MG63 (cell line): ENCODE data around the gene CORO1C. TPM values are rescaled to one million over a fixed set of nuclear protein-coding genes. Genes with fewer than 3 reads are reported as not detected.

Source experiments
- DNase-seq: peaks from one replicate; pipeline ENCODE4 v3.0.0-alpha.2; 2020
- H3K27me3 ChIP-seq: fragments of 250-450 bp; sonication (Bioruptor Pico); 2 replicates; pipeline ENCODE4 v1.5.1; 2020; ENCODE audit warnings: mild to moderate bottlenecking, moderate library complexity
- H3K36me3 ChIP-seq: fragments of 250-450 bp; sonication (Bioruptor Pico); 2 replicates; pipeline ENCODE4 v1.5.1; 2020; ENCODE audit warnings: mild to moderate bottlenecking, moderate library complexity
- H3K4me3 ChIP-seq: fragments of 250-450 bp; sonication (Bioruptor Pico); 2 replicates; pipeline ENCODE4 v1.5.1; 2020; ENCODE audit warnings: mild to moderate bottlenecking, moderate library complexity
- H3K9me3 ChIP-seq: fragments of 250-450 bp; sonication (Bioruptor Pico); 2 replicates; pipeline ENCODE4 v1.5.1; 2020; ENCODE audit warnings: mild to moderate bottlenecking, moderate library complexity
- total RNA-seq: library from RNA; depleted of rRNA; stranded (reverse); fragments of >200 nt; shearing (Covaris generic); gene quantifications from 2 replicates; pipeline ENCODE4 v1.2.3, GENCODE V29; 2014; ENCODE audit warnings: low replicate concordance

CORO1C gene
- total RNA-seq, 1 experiment from 2014 or later = 229 TPM

- DNase-seq = no peak
Measured at GRCh38 chr12:108614639-108615038, 116.7 kb downstream of the CORO1C start.

DNA sequence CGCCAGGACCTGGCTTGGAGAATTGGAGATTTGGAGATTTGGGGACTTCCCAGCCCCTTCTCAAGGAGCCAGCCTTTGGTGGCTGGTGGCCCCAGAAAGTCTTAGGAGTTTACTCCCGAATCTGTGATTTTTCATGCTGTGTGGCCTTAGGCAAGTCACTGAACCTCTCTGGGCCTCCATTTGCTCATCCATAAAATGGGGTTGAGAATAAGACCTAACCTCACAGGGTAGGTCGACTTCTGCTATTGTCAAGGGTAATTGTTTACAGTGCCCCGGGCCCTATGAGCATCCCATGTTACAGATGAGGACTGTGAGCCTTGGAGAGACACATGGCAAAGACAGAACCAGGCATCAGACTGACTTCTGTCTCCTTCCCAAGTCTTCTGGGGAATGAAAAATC is 117.3 kb downstream of the CORO1C start:
- H3K4me3 ChIP-seq = no peak overlapping the region
- 0 out of 2 replicates have a peak, but pooled peaks cover 4% of the 10 kb centered on the region for H3K9me3 ChIP-seq
- no peaks in the 10 kb centered on the region for H3K36me3 ChIP-seq
- no peak for DNase-seq
- no peaks in the 10 kb centered on the region for H3K27me3 ChIP-seq

More at GRCh38 chr12:108614639-108615038, 116.7 kb downstream of the CORO1C start:
- Histone ChIP-seq H3K36me3 (no peaks in the 10 kb centered on the region), H3K9me3 (0 out of 2 replicates have a peak, but pooled peaks cover 4% of the 10 kb centered on the region), H3K27me3 (no peaks in the 10 kb centered on the region), H3K4me3 (no peak overlapping the region)

GRCh38 chr12:108613548-108613947 is 117.8 kb downstream of the CORO1C start:
- H3K4me3 ChIP-seq = no peak overlapping the region
- DNase-seq = peak; percentile 74
- H3K36me3 ChIP-seq = no peaks in the 10 kb centered on the region
- H3K9me3 ChIP-seq = 0 out of 2 replicates have a peak, but pooled peaks cover 4% of the 10 kb centered on the region
- H3K27me3 ChIP-seq = no peaks in the 10 kb centered on the region

GRCh38 chr12:108612788-108613282 is 118.5 kb downstream of the CORO1C start:
- no peaks in the 10 kb centered on the region for H3K27me3 ChIP-seq
- no peak for DNase-seq
- H3K36me3 ChIP-seq = no peaks in the 10 kb centered on the region
- no peak overlapping the region for H3K4me3 ChIP-seq
- H3K9me3 ChIP-seq = 0 out of 2 replicates have a peak, but pooled peaks cover 4% of the 10 kb centered on the region

GRCh38 chr12:108611884-108612415 is 119.4 kb downstream of the CORO1C start:
- H3K4me3 ChIP-seq = no peak overlapping the region
- 0 out of 2 replicates have a peak, but pooled peaks cover 4% of the 10 kb centered on the region for H3K9me3 ChIP-seq
- no peaks in the 10 kb centered on the region for H3K36me3 ChIP-seq
- peak; percentile 88 for DNase-seq
- H3K27me3 ChIP-seq = no peaks in the 10 kb centered on the region

DNA sequence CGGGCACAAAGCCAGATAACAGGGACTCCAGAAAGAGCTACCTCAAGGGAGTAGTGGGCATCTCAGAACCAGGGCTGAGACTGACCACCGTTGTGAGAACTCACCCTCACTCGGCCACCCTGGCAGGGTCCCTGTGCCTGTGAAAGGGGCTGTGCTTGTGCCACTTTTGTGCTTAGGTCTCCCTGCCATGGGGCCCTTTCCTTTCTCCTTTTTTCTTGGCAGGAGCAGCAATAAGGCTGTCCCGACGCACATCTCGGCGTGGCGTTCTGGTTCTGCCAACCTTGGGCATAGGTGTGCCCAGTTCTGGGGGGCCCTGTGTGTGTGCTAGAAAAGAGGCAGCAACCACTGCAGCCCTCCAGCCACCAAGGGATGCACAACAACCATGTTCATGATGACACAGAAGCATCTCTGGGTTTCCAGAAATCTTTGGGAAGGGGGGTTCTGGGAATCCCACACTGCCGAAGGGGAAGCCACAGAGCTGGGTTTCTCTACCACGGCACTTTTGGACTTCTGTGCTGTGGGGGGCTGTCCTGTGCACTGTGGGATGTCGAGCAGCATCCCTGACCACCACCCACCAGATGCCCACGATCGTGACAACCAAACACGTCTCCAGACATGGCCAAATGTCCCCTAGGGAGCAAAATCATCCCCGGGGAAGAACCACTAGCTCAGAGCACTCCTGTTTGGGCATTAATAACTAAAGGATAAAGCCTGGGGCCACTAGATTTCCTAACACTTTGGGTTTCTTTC is 120.3 kb downstream of the CORO1C start:
- Histone ChIP-seq H3K4me3 (no peak overlapping the region), H3K27me3 (no peaks in the 10 kb centered on the region), H3K36me3 (no peaks in the 10 kb centered on the region), H3K9me3 (0 out of 2 replicates have a peak, but pooled peaks cover 4% of the 10 kb centered on the region)
- DNase-seq = no peak

GRCh38 chr12:108610336-108610815 is 120.9 kb downstream of the CORO1C start:
- H3K4me3 ChIP-seq = no peak overlapping the region
- H3K36me3 ChIP-seq = no peaks in the 10 kb centered on the region
- H3K9me3 ChIP-seq = no peaks in the 10 kb centered on the region
- no peaks in the 10 kb centered on the region for H3K27me3 ChIP-seq
- no peak for DNase-seq

GRCh38 chr12:108609537-108610335 is 121.6 kb downstream of the CORO1C start:
- peak; percentile 96 for DNase-seq
- Histone ChIP-seq H3K9me3 (no peaks in the 10 kb centered on the region), H3K36me3 (no peaks in the 10 kb centered on the region), H3K27me3 (no peaks in the 10 kb centered on the region), H3K4me3 (no peak overlapping the region)

GRCh38 chr12:108608616-108609015 is 122.7 kb downstream of the CORO1C start:
- Histone ChIP-seq H3K9me3 (no peaks in the 10 kb centered on the region), H3K36me3 (no peaks in the 10 kb centered on the region), H3K27me3 (no peaks in the 10 kb centered on the region), H3K4me3 (no peak overlapping the region)
- DNase-seq = no peak

- no peaks in the 10 kb centered on the region for H3K9me3 ChIP-seq
- no peaks in the 10 kb centered on the region for H3K27me3 ChIP-seq
- no peak for DNase-seq
- H3K36me3 ChIP-seq = no peaks in the 10 kb centered on the region
- no peak overlapping the region for H3K4me3 ChIP-seq
Measured at GRCh38 chr12:108607981-108608600, 123.2 kb downstream of the CORO1C start.

- no peaks in the 10 kb centered on the region for H3K36me3 ChIP-seq
- DNase-seq = peak; percentile 41
Measured at GRCh38 chr12:108606492-108606891, 124.8 kb downstream of the CORO1C start.

GRCh38 chr12:108605690-108606406 is 125.5 kb downstream of the CORO1C start:
- Histone ChIP-seq H3K27me3 (no peaks in the 10 kb centered on the region), H3K9me3 (no peaks in the 10 kb centered on the region), H3K4me3 (no peak overlapping the region), H3K36me3 (no peaks in the 10 kb centered on the region)
- no peak for DNase-seq

More at GRCh38 chr12:108606492-108606891, 124.8 kb downstream of the CORO1C start:
- Histone ChIP-seq H3K4me3 (no peak overlapping the region), H3K27me3 (no peaks in the 10 kb centered on the region), H3K9me3 (no peaks in the 10 kb centered on the region)

DNA sequence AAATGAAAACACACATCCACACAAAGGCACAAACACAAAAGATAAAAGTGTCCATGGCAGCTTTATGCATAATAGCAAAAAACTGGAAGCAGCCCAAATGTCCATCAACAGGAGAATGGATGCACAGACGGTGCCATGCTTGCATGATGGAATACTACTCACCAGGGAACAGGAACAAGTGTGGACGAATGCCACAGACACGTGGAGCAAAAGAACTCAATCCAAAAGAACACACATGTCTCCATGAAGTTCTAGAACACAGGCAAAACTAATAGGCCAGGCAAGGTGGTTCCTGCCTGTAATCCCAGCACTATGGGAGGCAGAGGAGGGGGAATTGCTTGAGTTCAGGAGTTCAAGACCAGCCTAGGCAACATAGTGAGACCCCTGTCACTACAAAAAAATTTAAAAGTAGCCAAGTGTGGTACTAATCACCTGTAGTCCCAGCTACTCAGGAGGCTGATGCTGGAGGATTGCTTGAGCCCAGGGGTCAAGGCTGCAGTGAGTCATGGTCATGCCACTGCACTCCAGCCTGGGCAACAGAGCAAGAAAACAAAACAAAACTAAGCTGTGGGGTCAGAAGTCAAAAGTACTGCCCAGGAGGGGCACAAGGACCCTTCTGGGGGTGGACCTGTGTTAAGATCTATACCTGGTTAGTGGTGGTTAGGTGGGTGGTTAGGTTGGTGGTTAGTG is 126.2 kb downstream of the CORO1C start:
- peak; percentile 65 for DNase-seq
- Histone ChIP-seq H3K4me3 (no peak overlapping the region), H3K27me3 (no peaks in the 10 kb centered on the region), H3K9me3 (no peaks in the 10 kb centered on the region), H3K36me3 (no peaks in the 10 kb centered on the region)

GRCh38 chr12:108604208-108604941 is 126.9 kb downstream of the CORO1C start:
- Histone ChIP-seq H3K27me3 (no peaks in the 10 kb centered on the region), H3K4me3 (no peak overlapping the region), H3K36me3 (no peaks in the 10 kb centered on the region), H3K9me3 (no peaks in the 10 kb centered on the region)
- no peak for DNase-seq

DNA sequence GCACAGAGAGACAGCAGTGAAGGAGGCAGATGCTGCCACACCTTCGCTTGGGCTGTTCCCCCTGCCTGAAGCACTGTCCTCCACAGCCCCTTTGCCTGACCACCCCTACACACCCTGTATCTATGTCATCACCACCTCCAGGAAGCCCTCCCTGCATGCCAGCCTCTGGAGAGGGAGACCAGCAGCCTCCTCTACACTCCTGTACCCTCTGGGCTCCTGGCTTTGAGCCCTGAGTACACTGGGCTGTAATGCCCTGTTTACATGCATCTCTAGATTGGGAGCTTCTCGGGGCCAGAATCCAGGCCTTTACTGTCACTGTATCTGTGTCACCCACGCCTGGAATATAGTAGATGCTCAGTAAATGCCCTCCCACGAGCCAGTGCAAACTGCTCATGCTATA is 127.6 kb downstream of the CORO1C start:
- no peak for DNase-seq
- Histone ChIP-seq H3K9me3 (no peaks in the 10 kb centered on the region), H3K4me3 (no peak overlapping the region), H3K36me3 (no peaks in the 10 kb centered on the region), H3K27me3 (no peaks in the 10 kb centered on the region)
